B cell (primary cell): ENCODE results near the gene CLOCK. TPM values are rescaled to one million over a fixed set of nuclear protein-coding genes. Genes with fewer than 3 reads are reported as not detected.
A peak's percentile ranks its signal among the peaks of the same experiment; 100 is the strongest.

Source experiments
- ATAC-seq: fragments of 200-7000 bp; cut with Tn5 transposase; one replicate; pipeline ENCODE4 v1.10.0; 2021; ENCODE audit warnings: low read depth, mild to moderate bottlenecking, moderate number of reproducible peaks, moderate library complexity
- CTCF ChIA-PET: fragments of 350-600 bp; sonication (Branson Sonifier 250); formaldehyde crosslinking; loops from one replicate; lab custom pipeline; 2021; ENCODE audit warnings: antibody characterized with exemption, inconsistent platforms; lab: Charles Lee
- POLR2A ChIA-PET: fragments of 350-600 bp; sonication (Branson Sonifier 250); formaldehyde crosslinking; loops from one replicate; lab custom pipeline; 2021; ENCODE audit warnings: antibody characterized with exemption; lab: Charles Lee
- DNase-seq: peaks from one replicate; pipeline ENCODE4 v3.0.0; 2013
- H2AFZ ChIP-seq: 2 replicates; pipeline ENCODE4 v1.6.1; 2012; ENCODE audit warnings: mild to moderate bottlenecking, low read depth, low read length; ENCODE audit not compliant: insufficient read depth, poor library complexity, severe bottlenecking
- H3K27ac ChIP-seq, 2 donors: 1 replicate in 1 of 2; 2 replicates in 1 of 2; pipeline ENCODE4 v1.5.1; 2012 to 2013; ENCODE audit warnings: low read length in 2 of 2, mild to moderate bottlenecking in 2 of 2, moderate library complexity in 1 of 2
- H3K27me3 ChIP-seq, 4 experiments: fragments of 200-600 bp in 1 of 4; sonication (generic) in 1 of 4; replicated peaks in 1 of 4; 1 replicate in 2 of 4; 2 replicates in 2 of 4; pipeline versions ENCODE4 v1.6.1 to v1.7.0; 2013 to 2016; ENCODE audit warnings: low read length in 3 of 4, mild to moderate bottlenecking in 2 of 4, mixed read lengths in 1 of 4, moderate library complexity in 1 of 4; ENCODE audit not compliant: insufficient read depth in 4 of 4, control insufficient read depth in 3 of 4; ENCODE audit errors: control extremely low read depth in 1 of 4
- H3K36me3 ChIP-seq, 2 experiments: replicated peaks in 1 of 2; 1 replicate in 1 of 2; 2 replicates in 1 of 2; pipeline versions ENCODE4 v1.6.1 to v1.7.1; 2013; ENCODE audit warnings: low read length in 1 of 2; ENCODE audit not compliant: insufficient read depth in 2 of 2, control insufficient read depth in 1 of 2; ENCODE audit errors: control extremely low read depth in 1 of 2, extremely low read depth in 1 of 2
- H3K4me1 ChIP-seq, 2 donors: fragments of 200-600 bp in 1 of 2; sonication (generic) in 1 of 2; 1 replicate in 1 of 2; 2 replicates in 1 of 2; pipeline versions ENCODE4 v1.5.1 to v1.6.1; 2013 to 2017; ENCODE audit warnings: low read length in 2 of 2; ENCODE audit not compliant: control insufficient read depth in 2 of 2, insufficient read depth in 2 of 2
- H3K4me2 ChIP-seq: replicated peaks from 2 replicates; pipeline ENCODE3; 2012; ENCODE audit warnings: mild to moderate bottlenecking, low read depth, low read length; ENCODE audit not compliant: poor library complexity, severe bottlenecking
- H3K4me3 ChIP-seq, 5 experiments: fragments of 200-600 bp in 1 of 5; sonication (generic) in 1 of 5; 1 replicate in 3 of 5; 2 replicates in 2 of 5; pipeline versions ENCODE4 v1.5.1 to v1.7.0; 2011 to 2016; ENCODE audit warnings: low read length in 4 of 5, mild to moderate bottlenecking in 4 of 5, low read depth in 2 of 5, control low read depth in 1 of 5, moderate library complexity in 1 of 5; ENCODE audit not compliant: insufficient read depth in 1 of 5; ENCODE audit errors: control extremely low read depth in 1 of 5, extremely low read depth in 1 of 5
- H3K79me2 ChIP-seq: fragments of 200-600 bp; sonication (generic); one replicate; pipeline ENCODE4 v1.6.0; 2016; ENCODE audit warnings: low read length; ENCODE audit not compliant: control insufficient read depth, insufficient read depth
- H3K9ac ChIP-seq: fragments of 200-600 bp; sonication (generic); 2 replicates; pipeline ENCODE4 v1.6.1; 2017; ENCODE audit warnings: mild to moderate bottlenecking, low read length, moderate library complexity
- H3K9me3 ChIP-seq, 3 donors: one replicate each; pipeline versions ENCODE4 v1.6.1 to v1.7.1; 2013; ENCODE audit warnings: low read length in 2 of 3; ENCODE audit not compliant: control insufficient read depth in 2 of 3, insufficient read depth in 1 of 3; ENCODE audit errors: control extremely low read depth in 1 of 3
- H4K20me1 ChIP-seq: 2 replicates; pipeline ENCODE4 v1.6.0; 2012; ENCODE audit warnings: mild to moderate bottlenecking, low read length; ENCODE audit not compliant: insufficient read depth, control insufficient read depth, poor library complexity, severe bottlenecking
- H3K27ac Mint-ChIP-seq: one replicate; pipeline ENCODE4 v1.8.0; 2021; ENCODE audit warnings: mixed read lengths
- H3K27me3 Mint-ChIP-seq: one replicate; pipeline ENCODE4 v1.8.0; 2021; ENCODE audit warnings: mixed read lengths
- H3K4me1 Mint-ChIP-seq: one replicate; pipeline ENCODE4 v1.8.0; 2021; ENCODE audit warnings: mixed read lengths
- H3K4me3 Mint-ChIP-seq: one replicate; pipeline ENCODE4 v1.8.0; 2021; ENCODE audit warnings: mixed read lengths
- H3K9me3 Mint-ChIP-seq: one replicate; pipeline ENCODE4 v1.8.0; 2022; ENCODE audit warnings: mixed read lengths; ENCODE audit not compliant: insufficient read depth
- CTCF ChIP-seq: fragments of 200-600 bp; IDR thresholded peaks from one replicate; pipeline ENCODE4 v1.8.0; 2022; ENCODE audit warnings: antibody characterized with exemption, mild to moderate bottlenecking
- EZH2 ChIP-seq: IDR thresholded peaks from 2 replicates; pipeline ENCODE4 v1.6.1; 2012; ENCODE audit warnings: borderline replicate concordance, low read depth, mild to moderate bottlenecking, moderate library complexity, low read length; ENCODE audit not compliant: insufficient read depth, poor library complexity, severe bottlenecking
- WGBS: methylation state at CpG from one replicate; pipeline ENCODE4 v1.1.5; 2013; ENCODE audit warnings: missing lambda C conversion rate; ENCODE audit not compliant: insufficient coverage; 5-methylcytosine and 5-hydroxymethylcytosine counted together
- intact Hi-C: fragments of 100-400 bp; cut with micrococcal nuclease; formaldehyde crosslinking; loops from one replicate; pipeline ENCODE4 v1.10.0; 2022
- polyA plus RNA-seq: library from polyadenylated mRNA; depleted of rRNA; stranded (reverse); fragments of >200 nt; gene quantifications from 2 replicates; pipeline ENCODE4 v1.2.3, GENCODE V29; 2012
- total RNA-seq, 2 donors: library from RNA; stranded (reverse); fragments of 120-200 nt in 1 of 2; gene quantifications; 1 replicate in 1 of 2; 2 replicates in 1 of 2; pipeline versions ENCODE4 v1.2.3 to v1.2.4, GENCODE V29; 2013 to 2022

CLOCK gene
- total and polyA plus RNA-seq, 2 donors (not counting 1 experiment from before 2014, with no cell fraction given) = 2.8 to 14.2 TPM

GRCh38 chr4:55440786-55441185 is 105.9 kb downstream of the CLOCK start:
- peak overlapping the region in 1 of 2 donors; percentile 9 for H3K27ac ChIP-seq
- intact Hi-C loops = no loop called here
- ATAC-seq = no peak
- H3K27me3 ChIP-seq = no peaks in the 10 kb centered on the region
- no peak overlapping the region for H3K9ac ChIP-seq
- Mint-ChIP-seq H3K9me3 (no peaks in the 10 kb centered on the region), H3K4me1 (peaks cover 2% of the 10 kb centered on the region), H3K4me3 (no peak overlapping the region), H3K27me3 (no peaks in the 10 kb centered on the region), H3K27ac (no peak overlapping the region)
- no peaks in the 10 kb centered on the region for H3K9me3 ChIP-seq
- WGBS = no CpG with 5 or more reads among the region's 2 CpGs
- POLR2A ChIA-PET = no interaction called here
- no peak overlapping the region for H2AFZ ChIP-seq
- H3K79me2 ChIP-seq = no peaks in the 10 kb centered on the region
- CTCF ChIA-PET = no interaction called here
- no peak overlapping the region for H3K4me2 ChIP-seq
- H3K4me3 ChIP-seq = no peak overlapping the region
- no peaks in the 10 kb centered on the region for H3K4me1 ChIP-seq
- no peak for TF ChIP-seq CTCF
- no peak for TF ChIP-seq EZH2
- peaks cover 9 to 40% of the 10 kb centered on the region in 2 experiments for H3K36me3 ChIP-seq
- no peaks in the 10 kb centered on the region for H4K20me1 ChIP-seq
- DNase-seq = no peak

- H3K9me3 ChIP-seq = no peaks in the 10 kb centered on the region
- intact Hi-C loops = no loop called here
- no peak overlapping the region for H3K9ac ChIP-seq
- no peaks in the 10 kb centered on the region for H3K9me3 Mint-ChIP-seq
- no peak overlapping the region for H3K4me3 Mint-ChIP-seq
- POLR2A ChIA-PET = no interaction called here
- no peaks in the 10 kb centered on the region for H3K79me2 ChIP-seq
- ATAC-seq (no peak), DNase-seq (no peak)
- no peak overlapping the region for H3K27ac ChIP-seq
- CTCF ChIA-PET = no interaction called here
- peaks cover 14 to 46% of the 10 kb centered on the region in 2 experiments for H3K36me3 ChIP-seq
- no peaks in the 10 kb centered on the region for H3K27me3 ChIP-seq
- TF ChIP-seq CTCF = no peak
- no peak for TF ChIP-seq EZH2
- no peak overlapping the region for H2AFZ ChIP-seq
- no peaks in the 10 kb centered on the region for H3K27me3 Mint-ChIP-seq
- H3K4me1 ChIP-seq = no peaks in the 10 kb centered on the region
- peaks cover 9% of the 10 kb centered on the region for H3K4me1 Mint-ChIP-seq
- no peak overlapping the region for H3K27ac Mint-ChIP-seq
- H3K4me2 ChIP-seq = no peak overlapping the region
- H4K20me1 ChIP-seq = no peaks in the 10 kb centered on the region
- H3K4me3 ChIP-seq = no peak overlapping the region
Measured at GRCh38 chr4:55439023-55439422, 107.7 kb downstream of the CLOCK start.
